ENCODE measurements around the gene YTHDC2. TPM values are rescaled to one million over a fixed set of nuclear protein-coding genes. Genes with fewer than 3 reads are reported as not detected.

The YTHDC2 gene
- total and polyA plus RNA-seq, 3 donors from 2014 or later = 29.1 to 44.3 (median 34.3) TPM

DNA sequence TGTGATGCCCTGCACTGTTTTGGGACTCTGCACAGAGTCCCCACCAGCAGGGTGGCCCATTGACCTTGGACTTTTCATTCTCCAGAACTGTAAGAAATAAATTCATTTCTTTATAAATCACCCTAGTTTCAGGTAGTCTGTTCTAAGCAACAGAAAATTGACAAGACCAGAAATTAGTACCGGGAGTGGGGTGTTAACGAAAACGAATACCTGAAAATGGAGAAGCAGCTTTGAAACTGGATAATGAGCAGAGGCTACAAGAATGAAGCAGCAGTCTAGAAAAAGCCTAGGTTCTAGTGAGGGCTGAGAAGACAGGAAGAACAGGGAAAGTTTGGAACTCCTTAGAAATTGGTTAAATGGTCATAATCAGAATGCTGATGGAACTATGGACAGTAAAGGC, 23.2 kb upstream of the YTHDC2 start:
- peaks cover 6% of the 10 kb centered on the region for H3K4me1 ChIP-seq
- 92 to 96% methylated on average over 3 of the region's 3 CpGs for whole genome bisulfite sequencing, 2 donors
- intact Hi-C loops (cut with DNase I; ENCODE audit: low total_unique reads) = no loop called here

DNA sequence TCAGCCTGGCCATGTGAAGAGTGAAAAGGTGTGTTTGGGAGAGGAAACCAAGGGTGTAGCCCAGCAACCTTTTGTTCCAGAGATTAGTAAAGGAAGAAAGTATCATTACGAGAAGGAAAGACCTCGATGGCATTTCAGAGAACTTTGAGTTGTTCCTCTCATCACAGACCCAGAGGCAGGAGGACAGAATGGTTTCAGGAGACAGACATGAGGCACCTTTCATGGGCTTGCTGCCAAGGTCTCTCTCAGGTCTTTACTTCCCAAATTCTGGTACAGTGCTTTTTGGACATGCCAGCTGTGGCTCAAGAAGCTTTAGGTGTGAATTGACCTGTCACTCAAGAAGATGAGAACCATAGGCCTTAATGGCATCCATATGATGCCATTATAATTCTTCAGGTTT, 22.5 kb upstream of the YTHDC2 start:
- H3K9me3 ChIP-seq = no peaks in the 10 kb centered on the region
- H3K4me1 ChIP-seq = peaks cover 6% of the 10 kb centered on the region
- no peak overlapping the region for H3K4me3 ChIP-seq
- no peak for DNase-seq
- no peaks in the 10 kb centered on the region for H3K36me3 ChIP-seq (ENCODE audit: low read depth, missing control alignments)
- TF ChIP-seq, protein P1, sequence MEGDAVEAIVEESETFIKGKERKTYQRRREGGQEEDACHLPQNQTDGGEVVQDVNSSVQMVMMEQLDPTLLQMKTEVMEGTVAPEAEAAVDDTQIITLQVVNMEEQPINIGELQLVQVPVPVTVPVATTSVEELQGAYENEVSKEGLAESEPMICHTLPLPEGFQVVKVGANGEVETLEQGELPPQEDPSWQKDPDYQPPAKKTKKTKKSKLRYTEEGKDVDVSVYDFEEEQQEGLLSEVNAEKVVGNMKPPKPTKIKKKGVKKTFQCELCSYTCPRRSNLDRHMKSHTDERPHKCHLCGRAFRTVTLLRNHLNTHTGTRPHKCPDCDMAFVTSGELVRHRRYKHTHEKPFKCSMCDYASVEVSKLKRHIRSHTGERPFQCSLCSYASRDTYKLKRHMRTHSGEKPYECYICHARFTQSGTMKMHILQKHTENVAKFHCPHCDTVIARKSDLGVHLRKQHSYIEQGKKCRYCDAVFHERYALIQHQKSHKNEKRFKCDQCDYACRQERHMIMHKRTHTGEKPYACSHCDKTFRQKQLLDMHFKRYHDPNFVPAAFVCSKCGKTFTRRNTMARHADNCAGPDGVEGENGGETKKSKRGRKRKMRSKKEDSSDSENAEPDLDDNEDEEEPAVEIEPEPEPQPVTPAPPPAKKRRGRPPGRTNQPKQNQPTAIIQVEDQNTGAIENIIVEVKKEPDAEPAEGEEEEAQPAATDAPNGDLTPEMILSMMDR (IDR thresholded peaks at IDR 0.05) = no peak
- TF ChIP-seq POLR2A (IDR thresholded peaks at IDR 0.05) = no peak
- WGBS, 2 donors = 94 to 98% methylated on average over 2 of the region's 2 CpGs
- H3K27me3 ChIP-seq = no peaks in the 10 kb centered on the region
- intact Hi-C loops (cut with DNase I; ENCODE audit: low total_unique reads) = no loop called here
- H3K27ac ChIP-seq = no peak overlapping the region

More for the DNA sequence above, 23.2 kb upstream of the YTHDC2 start:
- no peaks in the 10 kb centered on the region for H3K36me3 ChIP-seq (ENCODE audit: low read depth, missing control alignments)
- H3K27me3 ChIP-seq = no peaks in the 10 kb centered on the region
- H3K9me3 ChIP-seq = no peaks in the 10 kb centered on the region
- no peak for DNase-seq
- H3K27ac ChIP-seq = no peak overlapping the region
- TF ChIP-seq, protein P1 (IDR thresholded peaks at IDR 0.05) = no peak
- no peak for TF ChIP-seq POLR2A (IDR thresholded peaks at IDR 0.05)
- H3K4me3 ChIP-seq = no peak overlapping the region

DNA sequence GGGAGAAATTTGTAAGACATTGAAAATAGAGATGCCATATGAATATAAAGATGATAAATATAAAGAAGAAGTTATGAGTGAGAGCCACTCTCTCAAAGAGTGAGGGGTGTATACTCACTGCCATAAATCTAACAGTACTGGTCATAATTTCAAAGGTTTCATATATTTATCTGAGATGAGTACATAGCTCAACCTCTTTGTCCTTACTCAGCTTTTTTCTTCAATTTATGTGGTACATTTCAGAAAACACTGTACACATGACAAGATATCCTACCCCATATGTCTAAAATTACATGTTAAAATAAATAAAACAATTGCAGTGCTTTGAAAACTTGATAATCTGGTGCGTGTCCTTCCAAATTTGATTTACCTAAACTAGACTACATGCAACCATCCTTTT, 20.0 kb upstream of the YTHDC2 start:
- H3K27me3 ChIP-seq = no peaks in the 10 kb centered on the region
- 89 to 94% methylated on average over 1 of the region's 1 CpG for WGBS, 2 donors
- no peaks in the 10 kb centered on the region for H3K36me3 ChIP-seq (ENCODE audit: low read depth, missing control alignments)
- intact Hi-C loops (cut with DNase I; ENCODE audit: low total_unique reads) = no loop called here
- TF ChIP-seq, protein P1 (IDR thresholded peaks at IDR 0.05) = no peak
- TF ChIP-seq POLR2A (IDR thresholded peaks at IDR 0.05) = no peak
- DNase-seq = no peak
- no peak overlapping the region for H3K4me3 ChIP-seq
- H3K27ac ChIP-seq = no peak overlapping the region
- H3K4me1 ChIP-seq = no peaks in the 10 kb centered on the region
- H3K9me3 ChIP-seq = no peaks in the 10 kb centered on the region

DNA sequence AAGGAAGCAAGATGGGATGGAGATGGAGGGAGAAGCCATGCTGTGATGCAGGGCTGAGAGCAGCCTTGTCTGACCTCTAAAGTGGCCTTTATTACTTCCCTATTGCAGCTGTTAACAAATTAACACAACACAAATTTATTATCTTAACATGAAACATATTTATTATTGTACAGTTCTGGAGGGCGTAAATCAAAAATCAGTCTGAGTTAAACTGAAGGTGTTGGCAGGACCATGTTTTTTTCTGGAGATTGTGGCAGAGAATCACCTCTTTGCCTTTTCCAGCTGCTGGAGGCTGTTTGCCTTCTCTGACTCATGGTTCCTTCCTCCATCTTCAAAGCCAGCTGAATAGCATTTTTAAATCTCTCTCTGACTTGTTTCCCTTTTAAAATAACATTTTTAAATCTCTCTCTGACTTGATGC, 18.1 kb upstream of the YTHDC2 start:
- intact Hi-C loops (cut with DNase I; ENCODE audit: low total_unique reads) = no loop called here
- no peak for DNase-seq
- Histone ChIP-seq H3K27ac (no peak overlapping the region), H3K9me3 (no peaks in the 10 kb centered on the region), H3K27me3 (no peaks in the 10 kb centered on the region), H3K4me3 (no peak overlapping the region), H3K4me1 (no peaks in the 10 kb centered on the region), H3K36me3 (ENCODE audit: low read depth, missing control alignments) (no peaks in the 10 kb centered on the region)
- TF ChIP-seq, protein P1 (IDR thresholded peaks at IDR 0.05) = no peak
- no peak for TF ChIP-seq POLR2A (IDR thresholded peaks at IDR 0.05)
- WGBS, 2 donors = 77 to 81% methylated on average over 1 of the region's 1 CpG

DNA sequence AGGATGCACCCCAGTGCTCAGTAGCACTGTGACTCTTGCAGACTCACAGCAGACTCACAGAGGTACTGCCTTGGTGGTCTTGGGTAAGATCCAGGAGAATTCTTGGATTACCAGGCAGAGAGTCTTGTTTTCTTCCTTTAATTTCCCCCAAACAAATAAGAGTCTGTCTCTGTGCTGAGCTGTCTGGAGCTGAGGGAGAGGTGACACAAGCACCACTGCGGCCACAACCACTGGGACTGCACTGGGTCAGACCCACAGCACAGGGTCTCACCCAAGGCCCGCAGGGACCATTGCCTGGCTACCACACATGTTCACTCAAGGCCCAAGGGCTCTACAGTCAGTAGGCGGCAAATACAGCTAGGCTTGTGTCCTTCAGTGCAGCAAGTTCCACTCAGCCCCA, 11.4 kb upstream of the YTHDC2 start:
- Histone ChIP-seq H3K4me1 (no peaks in the 10 kb centered on the region), H3K36me3 (ENCODE audit: low read depth, missing control alignments) (no peaks in the 10 kb centered on the region), H3K27ac (no peak overlapping the region), H3K27me3 (no peaks in the 10 kb centered on the region), H3K9me3 (no peaks in the 10 kb centered on the region), H3K4me3 (no peak overlapping the region)
- intact Hi-C loops (cut with DNase I; ENCODE audit: low total_unique reads) = no loop called here
- TF ChIP-seq, protein P1 (IDR thresholded peaks at IDR 0.05) = no peak
- no peak for TF ChIP-seq POLR2A (IDR thresholded peaks at IDR 0.05)
- 93 to 100% methylated on average over 1 to 3 of the region's 3 CpGs for whole genome bisulfite sequencing, 2 donors
- DNase-seq = no peak
